Central memory CD8-positive, alpha-beta T cell (primary cell): ENCODE data around the gene IQCM.

Experiments
- ATAC-seq: fragments of 150-1000 bp; cut with Tn5 transposase; replicated peaks from 2 replicates; pipeline ENCODE4 v1.10.0; 2022; ENCODE audit warnings: mild to moderate bottlenecking, moderate FRiP score, moderate number of reproducible peaks; ENCODE audit not compliant: poor library complexity, severe bottlenecking; ENCODE audit errors: extremely low read depth
- DNase-seq, 2 donors: peaks; one replicate each; pipeline ENCODE4 v3.0.0; 2021; ENCODE audit warnings: low spot score in 2 of 2
- H3K27ac Mint-ChIP-seq: one replicate; pipeline ENCODE4 v1.8.0; 2022; ENCODE audit warnings: low read depth, mild to moderate bottlenecking, moderate library complexity, mixed read lengths
- H3K27me3 Mint-ChIP-seq: one replicate; pipeline ENCODE4 v1.8.0; 2022; ENCODE audit warnings: mixed read lengths
- H3K36me3 Mint-ChIP-seq: one replicate; pipeline ENCODE4 v1.8.0; 2022; ENCODE audit warnings: mild to moderate bottlenecking, moderate library complexity, mixed read lengths; ENCODE audit not compliant: insufficient read depth
- H3K4me1 Mint-ChIP-seq: one replicate; pipeline ENCODE4 v1.8.0; 2022; ENCODE audit warnings: mixed read lengths
- H3K4me3 Mint-ChIP-seq: one replicate; pipeline ENCODE4 v1.8.0; 2022; ENCODE audit warnings: mild to moderate bottlenecking, moderate library complexity, mixed read lengths
- H3K9me3 Mint-ChIP-seq: one replicate; pipeline ENCODE4 v1.8.0; 2022; ENCODE audit warnings: mixed read lengths

IQCM gene

DNA sequence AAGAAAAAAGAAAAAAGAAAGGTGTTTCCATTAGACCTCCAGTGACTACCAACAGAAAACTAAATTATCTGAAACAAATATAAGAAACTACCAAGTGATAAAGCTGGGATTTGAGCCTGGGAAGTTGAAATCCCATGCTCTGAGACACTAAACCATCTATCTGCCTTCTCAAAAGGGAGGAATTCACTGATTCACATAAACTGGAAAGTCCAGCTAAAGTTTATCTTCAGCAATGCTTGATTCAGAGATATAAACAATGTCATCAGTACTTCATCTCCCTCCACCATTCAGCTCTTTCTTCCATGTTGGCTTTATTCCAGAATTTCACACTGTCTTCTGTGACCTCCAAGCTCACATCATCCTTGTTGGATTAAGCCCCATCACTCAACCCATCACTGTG, 96.3 kb downstream of the IQCM start:
- ATAC-seq, result no peak
- Mint-ChIP-seq H3K27ac (no peak overlapping the region), H3K36me3 (no peaks in the 10 kb centered on the region), H3K27me3 (no peaks in the 10 kb centered on the region), H3K4me1 (no peaks in the 10 kb centered on the region), H3K4me3 (no peak overlapping the region), H3K9me3 (peaks cover 3% of the 10 kb centered on the region)
- DNase-seq, result no peak

DNA sequence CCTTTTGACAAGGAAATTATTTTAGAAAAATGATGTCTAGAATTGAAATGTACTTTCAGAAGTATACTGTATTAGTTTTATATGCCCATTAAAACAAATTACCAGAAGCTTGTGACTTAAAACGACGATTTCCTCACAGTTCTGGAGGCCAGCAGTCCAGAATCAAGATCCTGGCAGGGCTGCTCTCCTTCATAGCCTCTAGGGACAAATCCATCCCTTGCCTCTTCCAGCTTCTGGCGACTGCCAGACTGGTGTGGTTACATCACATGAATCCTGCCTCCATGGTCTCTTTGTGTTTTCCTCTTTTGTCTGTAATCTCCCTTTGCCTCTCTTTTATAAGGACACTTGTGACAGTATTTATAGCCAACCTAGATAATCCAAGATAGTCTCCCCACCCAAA, 97.1 kb downstream of the IQCM start:
- Mint-ChIP-seq H3K4me1 (no peaks in the 10 kb centered on the region), H3K36me3 (no peaks in the 10 kb centered on the region), H3K4me3 (no peak overlapping the region), H3K27me3 (no peaks in the 10 kb centered on the region), H3K27ac (no peak overlapping the region), H3K9me3 (peaks cover 2% of the 10 kb centered on the region)
- DNase-seq (no peak), ATAC-seq (no peak)

DNA sequence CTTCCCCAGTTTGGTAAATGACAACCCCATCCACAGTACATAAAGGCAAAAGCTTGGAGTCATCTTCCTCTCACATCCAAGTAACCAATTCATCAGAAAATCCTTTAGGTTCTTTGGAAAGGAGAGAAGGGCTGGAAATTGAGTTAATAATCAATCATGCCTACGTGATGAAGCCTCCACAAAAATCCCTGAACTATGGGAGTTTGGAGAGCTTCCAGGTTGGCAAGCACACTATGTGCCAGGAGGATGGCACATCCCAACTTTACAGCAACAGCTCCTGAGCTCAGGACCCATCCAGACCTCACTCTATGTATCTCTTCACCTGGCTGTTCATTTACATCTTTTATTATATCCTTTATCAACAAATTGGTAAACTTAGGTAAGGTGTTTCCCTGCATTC, 98.9 kb downstream of the IQCM start:
- H3K27me3 Mint-ChIP-seq, result no peaks in the 10 kb centered on the region
- H3K4me1 Mint-ChIP-seq, result no peaks in the 10 kb centered on the region
- ATAC-seq (no peak), DNase-seq (no peak)
- H3K9me3 Mint-ChIP-seq, result peaks cover 11% of the 10 kb centered on the region
- H3K4me3 Mint-ChIP-seq, result no peak overlapping the region
- H3K27ac Mint-ChIP-seq, result no peak overlapping the region
- no peaks in the 10 kb centered on the region for H3K36me3 Mint-ChIP-seq

DNA sequence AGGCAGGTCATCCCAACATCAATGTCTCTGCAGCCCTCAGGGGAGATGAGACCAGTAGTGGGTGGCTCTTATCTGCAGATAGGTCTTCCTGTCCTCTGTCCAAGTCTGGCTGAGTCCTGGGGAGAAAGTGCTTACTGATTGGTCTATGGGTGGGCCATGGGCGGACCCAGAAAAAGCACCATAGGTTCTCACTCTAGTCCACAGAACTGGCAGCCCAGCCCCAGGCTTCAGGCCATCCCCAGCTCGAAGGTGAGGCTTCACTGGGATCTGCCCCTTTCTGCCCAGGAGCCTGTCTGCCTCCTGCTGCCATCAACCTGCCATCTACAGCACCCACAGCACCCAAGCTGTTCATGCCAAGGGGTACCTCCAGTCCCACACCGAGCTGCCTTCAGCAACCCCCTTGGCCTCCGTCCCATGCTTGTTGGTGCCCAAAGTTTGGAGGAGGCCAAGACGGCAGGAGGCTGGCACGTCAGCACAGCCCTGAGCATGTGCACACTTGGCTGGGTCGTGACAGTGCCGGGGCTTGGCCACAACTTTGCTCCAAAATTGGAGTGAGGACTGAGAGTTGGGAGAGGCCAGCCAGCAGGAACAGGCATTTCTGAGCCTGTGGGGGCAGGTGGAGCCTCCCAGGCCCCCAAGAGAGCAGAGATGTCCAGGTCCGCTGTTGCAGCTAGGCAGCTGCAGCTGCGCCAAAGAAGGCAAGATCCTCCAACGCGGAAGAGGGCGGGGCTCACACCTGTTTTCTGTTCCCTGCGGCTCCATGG, 99.6 kb downstream of the IQCM start:
- no peak overlapping the region for H3K27ac Mint-ChIP-seq
- H3K27me3 Mint-ChIP-seq, result no peaks in the 10 kb centered on the region
- H3K9me3 Mint-ChIP-seq, result peaks cover 11% of the 10 kb centered on the region
- no peaks in the 10 kb centered on the region for H3K36me3 Mint-ChIP-seq
- H3K4me1 Mint-ChIP-seq, result no peaks in the 10 kb centered on the region
- no peak for ATAC-seq
- DNase-seq, result no peak
- H3K4me3 Mint-ChIP-seq, result no peak overlapping the region

DNA sequence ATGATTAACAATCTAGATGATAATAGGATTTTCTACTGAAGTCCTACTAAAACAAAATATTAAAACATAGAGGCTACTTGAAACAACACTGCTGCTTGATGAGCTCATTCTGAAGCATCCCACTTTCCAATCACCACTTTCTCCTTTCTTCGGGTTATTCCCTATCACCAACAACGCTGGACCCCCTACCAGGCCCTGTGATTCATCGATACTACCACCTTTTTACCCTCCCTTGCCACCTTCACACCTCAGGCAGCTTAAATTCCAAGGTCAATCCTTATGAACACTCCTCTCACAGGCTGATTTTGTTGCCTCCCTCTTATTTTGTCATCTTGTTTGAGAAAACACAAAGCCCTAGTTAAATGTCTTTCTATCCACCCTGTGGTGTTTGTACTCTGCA, 102.6 kb downstream of the IQCM start:
- no peaks in the 10 kb centered on the region for H3K36me3 Mint-ChIP-seq

DNA sequence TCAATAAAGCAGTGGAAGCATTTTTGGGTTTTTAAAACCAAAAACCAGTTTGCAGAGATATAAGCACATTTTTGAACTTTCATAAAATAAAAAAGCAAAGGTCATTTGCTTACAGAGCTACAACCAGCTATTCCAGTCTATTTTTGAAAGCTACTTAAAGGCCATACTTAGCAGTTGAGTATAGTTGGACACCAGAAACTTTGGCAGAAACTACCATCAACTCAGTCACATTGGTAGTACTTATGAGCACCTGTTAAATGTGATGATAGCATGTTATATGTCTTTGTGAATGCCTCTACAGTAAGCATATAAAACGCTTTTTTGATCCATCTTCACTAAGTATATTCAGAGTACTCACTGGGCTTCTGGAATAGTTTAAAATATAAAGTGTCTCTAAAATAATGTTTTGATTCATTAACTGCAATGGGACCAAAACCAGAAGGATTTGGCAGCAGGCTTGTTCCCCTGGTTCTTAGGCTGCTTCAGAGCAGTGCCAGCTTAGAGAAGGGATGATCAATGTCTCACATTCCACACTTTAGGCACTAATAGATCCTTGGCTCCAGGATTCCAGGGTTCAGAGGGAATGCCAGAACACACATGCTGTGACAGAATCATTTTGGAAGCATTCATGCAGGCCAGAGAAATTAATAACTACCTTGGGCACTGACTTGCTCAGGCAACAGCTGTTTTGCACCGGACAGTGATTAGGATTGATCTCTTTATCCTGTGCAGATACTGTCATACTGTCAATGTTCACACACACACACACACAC, 103.9 kb downstream of the IQCM start:
- Mint-ChIP-seq H3K9me3 (peaks cover 16% of the 10 kb centered on the region), H3K4me1 (no peaks in the 10 kb centered on the region), H3K36me3 (no peaks in the 10 kb centered on the region), H3K4me3 (no peak overlapping the region), H3K27me3 (no peaks in the 10 kb centered on the region), H3K27ac (no peak overlapping the region)
- DNase-seq, result no peak
- no peak for ATAC-seq

More for the DNA sequence above, 102.6 kb downstream of the IQCM start:
- Mint-ChIP-seq H3K9me3 (peaks cover 12% of the 10 kb centered on the region), H3K4me3 (no peak overlapping the region), H3K27ac (no peak overlapping the region), H3K4me1 (no peaks in the 10 kb centered on the region), H3K27me3 (no peaks in the 10 kb centered on the region)
- ATAC-seq (no peak), DNase-seq (no peak)

DNA sequence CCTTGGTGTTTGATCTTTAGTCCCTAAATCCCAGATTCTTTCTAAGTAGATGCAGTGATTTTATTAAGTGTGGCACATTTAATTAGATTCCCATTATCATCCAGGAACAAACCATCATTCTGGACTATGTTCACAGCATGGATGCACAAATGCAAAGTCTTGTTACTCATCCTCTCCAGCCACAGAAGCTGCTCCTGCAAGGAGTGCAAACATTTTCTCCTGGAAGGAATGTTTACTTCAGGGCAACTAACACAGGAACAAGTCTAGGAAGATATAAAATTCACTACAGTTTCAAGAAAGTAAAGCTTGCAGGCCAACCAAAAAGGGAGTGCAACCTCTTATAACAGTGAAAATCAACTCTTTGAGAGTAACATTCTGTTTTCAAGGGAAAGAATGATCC, 106.0 kb downstream of the IQCM start:
- no peak overlapping the region for H3K27ac Mint-ChIP-seq

DNA sequence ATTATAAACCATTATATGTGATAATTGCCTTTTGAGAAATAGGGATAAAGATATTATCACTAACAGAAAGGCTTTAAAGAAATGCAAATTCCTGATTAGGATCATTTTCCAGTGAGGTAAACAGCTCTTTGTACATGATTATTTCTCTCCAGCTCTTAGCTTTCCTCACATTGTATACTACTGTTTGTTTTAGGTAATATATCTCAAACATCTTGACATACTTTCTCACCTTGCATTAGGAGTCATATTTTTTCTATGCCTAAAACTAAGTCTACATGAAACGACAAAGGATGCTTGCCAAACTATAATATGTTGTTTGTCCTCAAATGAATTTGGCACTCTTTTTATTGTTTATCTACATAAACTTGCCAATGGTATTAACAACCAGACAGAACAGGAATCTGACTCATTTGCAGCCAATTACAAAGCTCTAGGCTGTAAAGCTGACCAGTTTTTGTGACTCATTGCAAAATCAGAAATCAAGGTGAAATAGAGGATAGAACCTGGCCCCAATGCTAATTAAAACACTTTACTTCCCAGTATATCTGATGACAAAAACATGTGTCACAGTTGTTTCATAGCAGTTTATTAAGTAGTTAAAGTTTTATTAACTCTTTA, 107.0 kb downstream of the IQCM start:
- Mint-ChIP-seq H3K27me3 (no peaks in the 10 kb centered on the region), H3K4me3 (no peak overlapping the region), H3K36me3 (no peaks in the 10 kb centered on the region), H3K9me3 (peaks cover 15% of the 10 kb centered on the region), H3K4me1 (no peaks in the 10 kb centered on the region), H3K27ac (no peak overlapping the region)
- ATAC-seq, result no peak
- DNase-seq, result no peak

More for the DNA sequence above, 106.0 kb downstream of the IQCM start:
- ATAC-seq, result no peak
- H3K4me1 Mint-ChIP-seq, result no peaks in the 10 kb centered on the region
- no peak overlapping the region for H3K4me3 Mint-ChIP-seq
- peaks cover 16% of the 10 kb centered on the region for H3K9me3 Mint-ChIP-seq
- H3K36me3 Mint-ChIP-seq, result no peaks in the 10 kb centered on the region
- DNase-seq, result no peak
- no peaks in the 10 kb centered on the region for H3K27me3 Mint-ChIP-seq

DNA sequence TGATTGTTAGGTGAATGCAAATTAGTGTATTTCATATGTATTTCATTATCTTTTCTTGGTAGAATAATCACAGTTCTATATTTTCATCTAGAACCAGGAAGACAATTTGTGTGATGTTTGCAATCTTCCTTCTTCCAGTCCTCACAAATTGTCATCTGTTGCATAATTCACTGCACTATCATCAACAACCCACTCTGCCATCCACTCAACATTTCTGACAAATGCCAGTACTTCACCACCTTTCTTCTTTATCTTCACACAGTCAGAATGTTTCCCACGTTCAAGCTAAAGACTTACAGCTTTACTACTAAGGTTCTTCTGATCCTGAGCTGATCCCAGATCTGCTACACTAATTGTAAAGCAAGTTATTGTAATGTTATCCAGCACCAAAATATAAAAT, 107.8 kb downstream of the IQCM start:
- DNase-seq (no peak), ATAC-seq (no peak)
- no peak overlapping the region for H3K27ac Mint-ChIP-seq
- no peaks in the 10 kb centered on the region for H3K27me3 Mint-ChIP-seq
- H3K9me3 Mint-ChIP-seq, result peaks cover 11% of the 10 kb centered on the region
- H3K36me3 Mint-ChIP-seq, result no peaks in the 10 kb centered on the region
- no peak overlapping the region for H3K4me3 Mint-ChIP-seq
- H3K4me1 Mint-ChIP-seq, result no peaks in the 10 kb centered on the region

DNA sequence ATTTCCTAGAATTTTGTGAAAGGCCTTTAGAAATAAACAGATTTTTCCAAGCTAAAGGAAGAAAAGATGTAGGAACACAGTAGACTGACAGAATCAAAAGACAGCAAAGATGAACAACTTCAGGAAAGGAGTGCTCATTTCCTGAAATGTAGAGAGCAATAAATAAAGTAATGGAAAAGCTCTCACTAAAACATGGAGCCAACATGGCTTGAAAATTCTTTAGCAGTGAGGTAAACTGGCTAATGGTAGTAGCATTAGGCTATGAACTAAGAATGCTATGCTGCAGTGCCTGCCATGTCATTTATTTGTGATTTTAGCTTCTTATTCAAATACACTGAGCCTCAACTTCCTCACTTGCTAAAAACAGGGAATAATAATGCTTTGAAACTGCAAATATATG, 108.7 kb downstream of the IQCM start:
- DNase-seq (no peak), ATAC-seq (no peak)
- no peak overlapping the region for H3K27ac Mint-ChIP-seq
- no peaks in the 10 kb centered on the region for H3K27me3 Mint-ChIP-seq
- H3K4me3 Mint-ChIP-seq, result no peak overlapping the region
- H3K4me1 Mint-ChIP-seq, result no peaks in the 10 kb centered on the region
- H3K36me3 Mint-ChIP-seq, result no peaks in the 10 kb centered on the region
- peaks cover 5% of the 10 kb centered on the region for H3K9me3 Mint-ChIP-seq

DNA sequence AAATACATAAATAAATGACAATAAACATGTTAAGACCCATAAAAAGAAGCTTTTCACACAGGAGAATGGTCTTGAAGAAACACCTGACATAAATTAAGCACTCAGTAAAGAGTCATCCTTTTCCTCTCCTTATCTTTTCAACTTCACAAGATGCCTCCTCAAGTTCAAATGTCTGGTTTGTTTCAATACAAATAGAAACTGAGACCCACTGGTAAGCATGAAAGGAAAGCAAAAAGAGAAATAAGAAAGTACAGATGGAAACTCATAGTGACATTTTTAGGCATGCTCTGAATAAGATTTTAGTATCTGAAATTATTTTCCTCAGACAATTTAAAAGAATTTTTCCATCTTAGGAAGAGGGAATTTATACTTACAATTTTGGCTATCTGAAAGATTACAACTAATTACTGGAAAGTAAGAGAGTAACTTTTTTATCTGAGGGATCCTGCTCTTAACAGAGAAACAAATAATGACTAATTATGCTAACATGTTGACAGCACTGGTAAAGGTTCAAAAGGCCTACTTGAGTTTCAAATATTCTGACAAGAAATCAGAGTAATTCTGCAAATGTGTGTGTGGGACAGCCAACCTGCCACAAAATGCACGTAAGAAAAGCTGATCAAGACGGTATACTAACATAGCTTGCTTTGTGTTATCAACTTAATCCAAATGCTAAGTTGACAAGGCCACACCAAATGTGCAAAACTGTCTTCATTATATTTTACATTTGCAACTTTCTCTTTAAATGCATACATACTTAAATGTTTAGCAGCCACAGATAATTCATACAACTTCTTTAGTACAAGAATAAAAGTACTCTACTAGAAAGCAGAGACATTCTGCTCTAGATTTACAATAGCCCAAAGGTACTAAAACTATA, 113.0 kb downstream of the IQCM start:
- Mint-ChIP-seq H3K9me3 (peaks cover under 1% of the 10 kb centered on the region), H3K4me3 (no peak overlapping the region), H3K27ac (no peak overlapping the region), H3K4me1 (no peaks in the 10 kb centered on the region), H3K27me3 (no peaks in the 10 kb centered on the region), H3K36me3 (no peaks in the 10 kb centered on the region)
- ATAC-seq (no peak), DNase-seq (no peak)

DNA sequence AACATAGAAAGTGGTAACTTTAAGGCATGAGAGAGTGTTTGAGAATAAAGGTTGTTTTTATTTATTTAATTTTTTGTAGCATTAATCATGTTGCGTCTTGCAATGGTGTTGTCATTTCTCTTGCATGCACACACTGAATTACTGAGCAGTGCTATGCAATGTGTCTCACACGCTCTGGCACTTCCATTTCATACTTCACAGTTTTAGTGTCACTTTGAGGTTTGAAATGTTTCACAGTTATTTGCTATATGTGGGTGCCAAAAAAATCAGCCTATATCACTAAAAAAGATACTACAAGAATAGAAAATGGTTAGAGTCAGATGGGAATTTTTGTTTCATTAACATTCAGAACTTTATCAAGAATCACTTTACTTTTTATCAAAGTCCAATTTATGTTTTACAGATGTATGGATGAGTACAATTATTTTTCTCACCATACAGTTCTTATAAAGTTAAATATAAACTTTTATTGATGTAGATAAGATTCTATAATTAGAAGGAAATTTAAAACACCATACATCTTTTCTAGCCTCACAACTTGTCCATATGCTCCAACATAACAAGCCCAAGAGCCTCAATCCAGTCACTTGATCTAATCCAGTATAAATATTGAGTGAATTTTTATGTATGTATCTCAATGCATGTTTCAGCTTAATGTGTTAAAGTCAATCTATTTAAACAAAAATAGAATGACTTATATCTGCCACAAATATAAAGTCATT, 114.0 kb downstream of the IQCM start:
- Mint-ChIP-seq H3K4me1 (no peaks in the 10 kb centered on the region), H3K9me3 (no peaks in the 10 kb centered on the region), H3K4me3 (no peak overlapping the region), H3K36me3 (no peaks in the 10 kb centered on the region), H3K27me3 (no peaks in the 10 kb centered on the region), H3K27ac (no peak overlapping the region)
- ATAC-seq (no peak), DNase-seq (no peak)
